WTC11 (cell line): Measurements from ENCODE around the gene NUF2. TPM values are rescaled to one million over a fixed set of nuclear protein-coding genes. Genes with fewer than 3 reads are reported as not detected.

ENCODE experiments used
- ATAC-seq: fragments of 200-7000 bp; cut with Tn5 transposase; 2 replicates; pipeline ENCODE4 v1.10.0; 2021; ENCODE audit warnings: mild to moderate bottlenecking, moderate library complexity
- Bru-seq: library from RNA; stranded (reverse); fragments of 400-500 nt; gene quantifications from one replicate; lab custom pipeline; 2021; lab: Mats Ljungman, UMichigan
- CTCF ChIA-PET: fragments of 300-600 bp; sonication (Branson Sonifier 250); formaldehyde crosslinking; loops from one replicate; lab custom pipeline; 2021; ENCODE audit warnings: antibody characterized with exemption; lab: Charles Lee
- POLR2A ChIA-PET: fragments of 350-600 bp; sonication (Branson Sonifier 250); formaldehyde crosslinking; loops from one replicate; lab custom pipeline; 2021; ENCODE audit warnings: antibody characterized with exemption; lab: Charles Lee
- DNase-seq: peaks from one replicate; pipeline ENCODE4 v3.0.0; 2021; ENCODE audit warnings: low spot score
- H3K27ac Mint-ChIP-seq: 2 replicates; pipeline ENCODE4 v1.8.0; 2021; ENCODE audit warnings: mixed read lengths
- H3K27me3 Mint-ChIP-seq: 2 replicates; pipeline ENCODE4 v1.8.0; 2021; ENCODE audit warnings: low read depth, mild to moderate bottlenecking, moderate library complexity, mixed read lengths
- H3K36me3 Mint-ChIP-seq: 2 replicates; pipeline ENCODE4 v1.8.0; 2021; ENCODE audit warnings: mixed read lengths
- H3K4me1 Mint-ChIP-seq: 2 replicates; pipeline ENCODE4 v1.8.0; 2022; ENCODE audit warnings: mixed read lengths
- H3K4me3 Mint-ChIP-seq: 2 replicates; pipeline ENCODE4 v1.8.0; 2021; ENCODE audit warnings: mild to moderate bottlenecking, moderate library complexity, mixed read lengths
- H3K9me3 Mint-ChIP-seq: 2 replicates; pipeline ENCODE4 v1.8.0; 2021; ENCODE audit warnings: mixed read lengths
- AFF4 ChIP-seq: sonication (generic); formaldehyde crosslinking; IDR thresholded peaks from 2 replicates; pipeline ENCODE4 v1.8.1; 2023; ENCODE audit warnings: mild to moderate bottlenecking, missing genetic modification reagents, borderline replicate concordance
- ARID4B ChIP-seq: sonication (generic); formaldehyde crosslinking; IDR thresholded peaks from 2 replicates; pipeline ENCODE4 v1.8.0; 2023; ENCODE audit warnings: missing genetic modification reagents, mild to moderate bottlenecking, borderline replicate concordance
- ATF1 ChIP-seq: sonication (generic); formaldehyde crosslinking; IDR thresholded peaks from 2 replicates; pipeline ENCODE4 v1.8.1; 2023; ENCODE audit warnings: mild to moderate bottlenecking, moderate library complexity, missing genetic modification reagents
- CBFB ChIP-seq: sonication (generic); formaldehyde crosslinking; IDR thresholded peaks from 2 replicates; pipeline ENCODE4 v1.8.1; 2022; ENCODE audit warnings: mild to moderate bottlenecking, low read depth, missing genetic modification reagents
- CREB1 ChIP-seq: sonication (generic); formaldehyde crosslinking; IDR thresholded peaks from 2 replicates; pipeline ENCODE4 v1.8.0; 2023; ENCODE audit warnings: mild to moderate bottlenecking, missing genetic modification reagents
- CREM ChIP-seq: sonication (generic); formaldehyde crosslinking; IDR thresholded peaks from 2 replicates; pipeline ENCODE4 v1.8.1; 2022; ENCODE audit warnings: mild to moderate bottlenecking, missing genetic modification reagents, moderate library complexity
- FOXK1 ChIP-seq: sonication (generic); formaldehyde crosslinking; IDR thresholded peaks from 2 replicates; pipeline ENCODE4 v1.8.0; 2022; ENCODE audit warnings: mild to moderate bottlenecking, moderate library complexity, missing genetic modification reagents
- GABPB1 ChIP-seq: sonication (generic); formaldehyde crosslinking; IDR thresholded peaks from 2 replicates; pipeline ENCODE4 v1.8.1; 2023; ENCODE audit warnings: mild to moderate bottlenecking, missing genetic modification reagents
- HMGXB4 ChIP-seq: sonication (generic); formaldehyde crosslinking; IDR thresholded peaks from 2 replicates; pipeline ENCODE4 v1.8.1; 2023; ENCODE audit warnings: mild to moderate bottlenecking, moderate library complexity, missing genetic modification reagents
- IRF2 ChIP-seq: sonication (generic); formaldehyde crosslinking; IDR thresholded peaks from 2 replicates; pipeline ENCODE4 v1.8.0; 2022; ENCODE audit warnings: low read depth, missing genetic modification reagents, borderline replicate concordance
- MLX ChIP-seq: sonication (generic); formaldehyde crosslinking; IDR thresholded peaks from 2 replicates; pipeline ENCODE4 v1.8.1; 2023; ENCODE audit warnings: mild to moderate bottlenecking, missing genetic modification reagents, moderate library complexity
- NFATC4 ChIP-seq: fragments of 250-450 bp; sonication (Bioruptor Pico); IDR thresholded peaks from 2 replicates; pipeline ENCODE4 v1.9.0; 2021; ENCODE audit warnings: mild to moderate bottlenecking
- SP1 ChIP-seq: sonication (generic); formaldehyde crosslinking; conservative IDR thresholded peaks from 2 replicates; pipeline ENCODE4 v1.8.1; 2022; ENCODE audit warnings: missing genetic modification reagents
- USF1 ChIP-seq: sonication (generic); formaldehyde crosslinking; IDR thresholded peaks from 2 replicates; pipeline ENCODE4 v1.8.0; 2022; ENCODE audit warnings: mild to moderate bottlenecking, missing genetic modification reagents
- ZNF232 ChIP-seq: sonication (generic); formaldehyde crosslinking; IDR thresholded peaks from 2 replicates; pipeline ENCODE4 v1.8.0; 2022; ENCODE audit warnings: mild to moderate bottlenecking, missing genetic modification reagents
- ZNF263 ChIP-seq: sonication (generic); formaldehyde crosslinking; IDR thresholded peaks from 2 replicates; pipeline ENCODE4 v1.8.1; 2022; ENCODE audit warnings: low read depth, mild to moderate bottlenecking, moderate library complexity, missing genetic modification reagents
- ZNF281 ChIP-seq: sonication (generic); formaldehyde crosslinking; IDR thresholded peaks from 2 replicates; pipeline ENCODE4 v1.8.0; 2023; ENCODE audit warnings: mild to moderate bottlenecking, missing genetic modification reagents
- ZNF317 ChIP-seq: sonication (generic); formaldehyde crosslinking; IDR thresholded peaks from 2 replicates; pipeline ENCODE4 v1.8.1; 2023; ENCODE audit warnings: low read depth, mild to moderate bottlenecking, moderate library complexity, missing genetic modification reagents, borderline replicate concordance
- long read RNA-seq, 3 experiments: library from RNA in 1 of 3; library from capped mRNA in 1 of 3; library from polyadenylated mRNA in 1 of 3; unstranded in 2 of 3; stranded (forward) in 1 of 3; transcript quantifications; one replicate each; pipeline ENCODE4 v2.0.0, GENCODE V29; 2021
- total RNA-seq: library from RNA; stranded (reverse); gene quantifications from 3 replicates; pipeline ENCODE4 v1.2.3, GENCODE V29; 2021

Gene NUF2
- total RNA-seq (25.9 to 32.9 TPM (median 26.1 TPM) in 3 replicates), Bru-seq, nascent RNA (percentile 82 among the genes with signal in this experiment)
- long read RNA-seq, experiment 1, transcript NUF2-202 (14 exons, 1,842 nt) = minor isoform, 46 of 148 reads
- long read RNA-seq, experiment 1, transcript NUF2-201 (14 exons, 1,969 nt) = major isoform, 52 of 148 reads
- long read RNA-seq, experiment 1, partial matches to known transcripts = 12 of 148 reads
- long read RNA-seq, experiment 1, other reads (novel, unspliced or antisense) = 38 of 148 reads
- long read RNA-seq, experiment 2, transcript NUF2-202 (14 exons, 1,842 nt) = minor isoform, 5 of 37 reads
- long read RNA-seq, experiment 2, transcript NUF2-201 (14 exons, 1,969 nt) = major isoform, 14 of 37 reads
- long read RNA-seq, experiment 2, partial matches to known transcripts = 10 of 37 reads
- long read RNA-seq, experiment 2, other reads (novel, unspliced or antisense) = 8 of 37 reads
- long read RNA-seq, experiment 3, transcript NUF2-202 (14 exons, 1,842 nt) = minor isoform, 23 of 99 reads
- long read RNA-seq, experiment 3, transcript NUF2-201 (14 exons, 1,969 nt) = major isoform, 53 of 99 reads
- long read RNA-seq, experiment 3, partial matches to known transcripts = 11 of 99 reads
- long read RNA-seq, experiment 3, other reads (novel, unspliced or antisense) = 12 of 99 reads

GRCh38 chr1:163321311-163322305 is at the start of gene NUF2:
NUF2 (plus strand) TSS chr1:163321954; CDS start chr1:163326052, 4,098 bp downstream.
- Mint-ChIP-seq H3K4me3 (peak within 1 kb of the TSS; percentile 92), H3K9me3 (no peaks in the 10 kb centered on the region), H3K4me1 (peaks cover 9% of the 10 kb centered on the region), H3K27ac (peak within 1 kb of the TSS; percentile 99), H3K36me3 (peaks cover 3% of the 10 kb centered on the region; the same call in 1 of the 2 replicates), H3K27me3 (no peaks in the 10 kb centered on the region)
- ATAC-seq = peak; percentile 98
- ChIA-PET CTCF (interaction anchor here (1.0 to 1.9 kb wide), 3 partner anchors 253 to 473 kb away, joined by 3 to 7 read pairs (median 4); partner anchors contain the start of gene RGS4), POLR2A (interaction anchor here (1.0 to 1.2 kb wide), 2 partner anchors 119 to 253 kb away, joined by 3 read pairs; partner anchors contain the start of genes RGS4 and RGS5)
- peak; percentile 98 for DNase-seq
- TF ChIP-seq HMGXB4 (CRISPR knock-in tag) = peak; percentile 90
- peak; percentile 87 for TF ChIP-seq CREB1 (CRISPR knock-in tag)
- no peak for TF ChIP-seq ATF1 (CRISPR knock-in tag)
- peak; percentile 99 for TF ChIP-seq FOXK1
- TF ChIP-seq SP1 (CRISPR knock-in tag) = peak; percentile 99
- TF ChIP-seq NFATC4 (CRISPR knock-in tag) = no peak
- peak; percentile 92 for TF ChIP-seq ZNF281
- peak; percentile 80; the same call in 1 of the 2 replicates for TF ChIP-seq ZNF232
- TF ChIP-seq USF1 (CRISPR knock-in tag) = peak; percentile 56
- TF ChIP-seq GABPB1 (CRISPR knock-in tag) = peak; percentile 96
- TF ChIP-seq CBFB (CRISPR knock-in tag) = peak; percentile 98
- TF ChIP-seq AFF4 = peak; percentile 96
- TF ChIP-seq IRF2 (CRISPR knock-in tag) = 0 out of 2 replicates have a peak, but pooled peaks have one; percentile 57
- TF ChIP-seq ZNF317 (CRISPR knock-in tag) = peak; percentile 63
- peak; percentile 92 for TF ChIP-seq ZNF263 (CRISPR knock-in tag)
- TF ChIP-seq ARID4B (CRISPR knock-in tag) = peak; percentile 92; the same call in 1 of the 2 replicates
- TF ChIP-seq MLX (CRISPR knock-in tag) = no peak
- peak; percentile 93 for TF ChIP-seq CREM
